NB4 (cell line): Measurements from ENCODE around the gene ANKRD9.

Source experiments
- DNase-seq: peaks from one replicate; pipeline ENCODE4 v3.0.0; 2010; ENCODE audit warnings: low read depth
- H3K4me3 ChIP-seq: one replicate; pipeline ENCODE4 v1.5.1; 2011; ENCODE audit warnings: mild to moderate bottlenecking, low read depth, low read length, moderate library complexity
- MYC ChIP-seq: IDR thresholded peaks from 2 replicates; pipeline ENCODE4 v1.6.1; 2011; ENCODE audit warnings: low read depth, low read length
- POLR2A ChIP-seq: IDR thresholded peaks from 2 replicates; pipeline ENCODE4 v1.6.1; 2011; ENCODE audit warnings: mild to moderate bottlenecking; ENCODE audit not compliant: insufficient read length; ENCODE audit errors: extremely low read depth
- TF ChIP-seq, protein P1 (sequence below): IDR thresholded peaks from 2 replicates; pipeline ENCODE4 v1.6.1; 2011; ENCODE audit warnings: low read depth, low read length
- TF ChIP-seq, protein P2 (sequence below): IDR thresholded peaks from one replicate; pipeline ENCODE4 v1.5.1; 2012; ENCODE audit warnings: low read depth, low read length

ANKRD9 gene

DNA sequence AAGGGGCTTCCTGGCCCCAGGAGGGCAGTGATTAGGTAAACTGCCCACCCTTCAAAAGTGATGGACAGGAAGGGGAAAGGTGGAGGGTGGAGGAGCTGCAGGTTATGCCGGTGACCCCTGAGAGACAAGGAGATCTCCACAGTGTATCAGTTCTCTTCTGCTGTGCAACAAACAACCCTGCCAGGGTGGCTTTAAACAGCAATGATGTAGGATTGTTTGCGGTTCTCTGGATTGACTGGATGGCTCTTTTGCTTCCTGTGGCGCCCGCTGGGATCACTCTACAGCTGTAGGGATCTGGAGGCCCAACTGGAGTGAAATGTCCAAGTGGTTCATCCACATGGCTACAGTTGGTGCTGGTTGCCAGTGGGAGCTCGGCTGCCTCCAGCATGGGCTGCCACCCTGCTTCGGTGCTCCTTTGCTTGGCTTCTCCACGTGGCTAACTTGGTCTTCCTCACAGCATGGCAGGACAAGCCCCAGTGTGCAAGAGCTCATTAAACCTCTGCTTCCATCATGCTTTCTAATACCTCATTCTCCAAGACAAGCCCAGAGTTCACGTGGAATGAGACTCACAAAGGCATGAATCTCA is 8.6 kb upstream of the ANKRD9 start:
- DNase-seq = no peak
- TF ChIP-seq, protein P1, sequence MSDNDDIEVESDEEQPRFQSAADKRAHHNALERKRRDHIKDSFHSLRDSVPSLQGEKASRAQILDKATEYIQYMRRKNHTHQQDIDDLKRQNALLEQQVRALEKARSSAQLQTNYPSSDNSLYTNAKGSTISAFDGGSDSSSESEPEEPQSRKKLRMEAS = no peak
- TF ChIP-seq, protein P2, sequence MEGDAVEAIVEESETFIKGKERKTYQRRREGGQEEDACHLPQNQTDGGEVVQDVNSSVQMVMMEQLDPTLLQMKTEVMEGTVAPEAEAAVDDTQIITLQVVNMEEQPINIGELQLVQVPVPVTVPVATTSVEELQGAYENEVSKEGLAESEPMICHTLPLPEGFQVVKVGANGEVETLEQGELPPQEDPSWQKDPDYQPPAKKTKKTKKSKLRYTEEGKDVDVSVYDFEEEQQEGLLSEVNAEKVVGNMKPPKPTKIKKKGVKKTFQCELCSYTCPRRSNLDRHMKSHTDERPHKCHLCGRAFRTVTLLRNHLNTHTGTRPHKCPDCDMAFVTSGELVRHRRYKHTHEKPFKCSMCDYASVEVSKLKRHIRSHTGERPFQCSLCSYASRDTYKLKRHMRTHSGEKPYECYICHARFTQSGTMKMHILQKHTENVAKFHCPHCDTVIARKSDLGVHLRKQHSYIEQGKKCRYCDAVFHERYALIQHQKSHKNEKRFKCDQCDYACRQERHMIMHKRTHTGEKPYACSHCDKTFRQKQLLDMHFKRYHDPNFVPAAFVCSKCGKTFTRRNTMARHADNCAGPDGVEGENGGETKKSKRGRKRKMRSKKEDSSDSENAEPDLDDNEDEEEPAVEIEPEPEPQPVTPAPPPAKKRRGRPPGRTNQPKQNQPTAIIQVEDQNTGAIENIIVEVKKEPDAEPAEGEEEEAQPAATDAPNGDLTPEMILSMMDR = no peak
- no peak for TF ChIP-seq POLR2A
- H3K4me3 ChIP-seq = no peak overlapping the region

DNA sequence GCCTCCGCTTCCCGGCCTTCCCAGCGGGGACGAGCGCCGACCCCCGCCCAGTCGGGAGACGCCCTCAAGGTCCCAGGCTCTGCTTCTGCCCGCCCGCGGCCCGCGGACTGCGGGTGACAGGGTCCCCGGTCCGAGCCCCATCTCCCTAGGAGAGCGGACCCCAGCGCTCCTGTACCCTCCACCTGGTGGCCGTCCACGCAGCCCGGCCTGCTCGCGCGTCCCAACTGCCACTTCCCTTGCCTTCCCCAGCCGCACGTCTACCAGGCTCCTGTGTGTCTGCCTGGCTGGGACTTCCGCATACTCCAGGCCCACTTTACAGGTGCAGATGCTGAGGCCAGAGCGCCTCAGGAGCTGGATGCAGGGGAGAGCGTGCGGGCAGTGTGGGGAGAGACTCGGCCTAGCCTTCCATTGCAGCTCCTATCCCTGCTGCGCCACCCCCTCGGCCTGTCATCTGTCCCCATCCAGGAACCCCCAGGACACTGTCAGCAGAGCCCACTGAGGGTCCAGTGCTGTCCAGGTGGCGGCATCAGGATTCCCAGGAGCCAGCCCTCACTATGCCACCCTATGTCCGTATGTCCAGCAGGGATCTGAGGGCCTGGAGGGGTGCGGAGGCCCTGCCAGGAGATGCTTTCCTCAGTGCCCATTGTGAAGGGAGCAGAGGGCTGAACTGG is 8.0 kb upstream of the ANKRD9 start:
- no peak overlapping the region for H3K4me3 ChIP-seq
- no peak for DNase-seq
- TF ChIP-seq, protein P1 = no peak
- TF ChIP-seq MYC = no peak

DNA sequence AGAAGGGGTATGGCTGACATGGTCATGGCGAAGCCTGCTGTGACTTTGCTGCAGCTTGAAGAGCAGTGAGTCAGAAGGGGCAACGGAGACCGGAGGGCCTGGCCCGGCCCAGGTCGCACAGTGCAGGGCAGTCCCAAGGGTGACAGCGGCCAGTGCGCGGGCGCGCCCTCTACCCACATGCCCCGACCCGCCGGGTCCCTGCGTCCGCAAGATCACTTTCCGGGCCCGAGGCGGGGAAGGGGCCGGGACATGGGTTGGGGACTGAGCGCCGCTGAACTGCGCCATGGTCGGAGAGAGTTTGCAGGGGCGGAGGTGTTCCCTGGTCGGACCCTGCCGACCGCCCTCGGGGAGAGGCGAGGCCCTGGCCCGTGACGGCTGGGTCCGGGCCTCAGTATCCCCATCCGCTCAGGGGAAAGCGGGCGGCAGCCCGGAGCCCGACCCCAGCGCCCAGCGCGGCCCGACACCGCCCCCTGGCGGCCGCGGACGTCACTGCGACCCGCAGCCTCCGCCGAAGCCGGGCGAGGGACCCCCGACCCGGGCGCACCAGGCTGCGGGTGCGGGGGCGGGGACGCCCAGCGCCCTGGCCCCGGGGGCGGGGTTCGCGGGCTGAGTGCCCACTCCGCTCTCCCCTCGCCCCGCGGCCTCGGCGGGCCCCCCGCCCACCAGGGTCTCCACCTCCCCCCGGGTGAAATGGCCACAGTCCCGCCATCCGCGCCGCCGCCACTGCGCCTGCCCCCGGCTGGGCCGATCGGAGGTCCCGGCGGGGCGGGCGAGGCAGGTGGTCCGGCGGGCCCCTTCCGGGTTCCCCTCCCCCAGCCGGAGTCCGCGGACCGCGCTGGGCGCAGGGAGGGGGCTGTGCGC is 7.2 kb upstream of the ANKRD9 start:
- peak; percentile 72 for DNase-seq
- peak overlapping the region; percentile 47 for H3K4me3 ChIP-seq
- TF ChIP-seq, protein P2 = peak; percentile 34
- TF ChIP-seq MYC = no peak

DNA sequence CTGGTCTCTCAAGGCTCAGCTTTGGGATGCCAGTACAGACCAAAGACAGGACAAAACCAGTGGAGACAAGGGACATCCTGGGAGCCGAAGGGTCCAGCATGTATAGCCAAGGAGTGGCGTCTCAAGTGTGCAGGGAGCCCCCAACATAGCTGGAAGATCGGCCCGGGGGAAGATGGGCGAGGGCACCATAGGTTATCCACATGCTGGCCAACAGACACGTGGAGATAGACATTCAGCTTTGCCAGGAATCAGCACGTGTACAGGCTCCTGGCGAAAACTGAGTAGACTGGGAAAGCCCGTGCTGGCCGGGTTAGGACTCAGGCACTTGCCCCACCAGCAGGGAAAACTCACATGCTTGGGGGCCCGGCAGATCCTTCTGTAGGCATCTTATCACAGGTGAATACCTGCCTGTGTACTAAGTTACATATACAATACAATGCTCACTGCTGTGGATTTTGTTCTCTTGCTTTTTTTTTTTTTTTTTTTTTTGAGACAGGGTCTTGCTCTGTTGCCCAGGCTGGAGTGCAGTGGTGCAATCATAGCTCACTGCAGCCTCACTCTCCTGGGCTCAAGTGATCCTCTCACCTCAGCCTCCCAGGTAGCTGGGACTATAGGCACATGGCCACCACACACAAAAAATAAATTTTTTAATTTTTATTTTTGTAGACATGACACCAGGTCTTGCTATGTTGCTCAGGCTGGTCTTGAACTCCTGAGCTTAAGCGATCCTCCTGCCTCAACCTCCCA is 5.6 kb upstream of the ANKRD9 start:
- H3K4me3 ChIP-seq = no peak overlapping the region
- TF ChIP-seq, protein P1 = no peak
- TF ChIP-seq MYC = no peak
- TF ChIP-seq, protein P2 = no peak
- no peak for TF ChIP-seq POLR2A
- no peak for DNase-seq

DNA sequence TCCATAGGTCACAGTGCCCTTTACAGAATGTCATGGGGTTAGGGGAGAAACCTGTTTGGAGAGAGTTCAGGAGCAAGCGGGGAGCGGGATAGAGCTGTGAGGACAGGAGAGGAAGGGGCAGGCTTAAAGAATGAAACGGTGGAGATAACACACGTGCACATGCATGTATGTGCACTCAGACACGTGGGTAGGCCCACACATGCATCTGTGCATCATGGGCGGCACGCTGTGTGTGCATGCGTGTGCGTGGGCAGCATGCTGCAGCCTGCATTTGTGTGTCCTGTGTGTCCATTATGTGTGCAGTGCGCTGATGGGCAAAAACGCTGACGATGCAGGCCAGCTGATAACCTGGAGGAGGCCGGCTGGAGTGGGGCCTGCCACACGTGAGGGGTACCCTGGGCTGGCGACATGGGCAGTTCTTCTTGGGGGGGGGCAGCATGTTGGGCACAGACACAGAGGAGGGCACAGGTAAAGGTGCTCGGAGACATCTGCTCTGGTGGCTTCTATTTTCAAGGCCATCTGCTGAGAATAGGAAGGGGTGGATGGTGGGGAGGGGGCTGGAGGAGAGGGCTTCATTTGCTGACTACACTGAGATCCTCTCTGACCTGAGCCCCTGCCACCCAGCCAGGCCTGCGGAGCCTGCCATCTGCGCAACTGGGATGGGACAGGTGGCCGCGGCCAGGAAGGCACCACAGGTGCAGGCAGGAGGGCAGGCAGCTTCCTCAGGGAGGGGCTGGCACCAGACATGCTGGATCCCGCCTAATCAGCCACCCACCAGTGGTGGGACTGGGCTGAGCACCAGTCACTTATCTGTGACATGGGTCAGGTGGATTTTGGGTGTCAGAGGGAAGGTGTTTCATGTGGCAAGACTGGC is 4.6 kb upstream of the ANKRD9 start:
- TF ChIP-seq MYC (no peak), POLR2A (no peak)
- TF ChIP-seq, protein P2 = no peak
- TF ChIP-seq, protein P1 = no peak
- H3K4me3 ChIP-seq = no peak overlapping the region
- DNase-seq = no peak
